MCF 10A (cell line): ENCODE measurements around the gene ACACA. TPM values are rescaled to one million over a fixed set of nuclear protein-coding genes. Genes with fewer than 3 reads are reported as not detected.

Source experiments
- BruUV-seq: library from RNA; stranded (reverse); fragments of 400-500 nt; replicated peaks from 2 replicates; lab custom pipeline; 2021; lab: Mats Ljungman, UMichigan
- CTCF ChIA-PET: fragments of 300-600 bp; sonication (Branson Sonifier 250); formaldehyde crosslinking; extraction: SDS; loops from one replicate; lab custom pipeline; 2021; ENCODE audit warnings: antibody characterized with exemption, inconsistent platforms; lab: Yijun Ruan, JAX
- POLR2A ChIA-PET: fragments of 300-600, 350-650 bp; sonication (Branson Sonifier 250); formaldehyde crosslinking; extraction: SDS; loops from one replicate; lab custom pipeline; 2020; ENCODE audit warnings: antibody characterized with exemption, inconsistent platforms; lab: Yijun Ruan, JAX
- DNase-seq: peaks from one replicate; pipeline ENCODE4 v3.0.0-alpha.2; 2018; ENCODE audit not compliant: unreplicated experiment
- H3K27ac Mint-ChIP-seq: one replicate; pipeline ENCODE4 v1.8.0; 2022; ENCODE audit warnings: mild to moderate bottlenecking, low read depth, mixed read lengths; ENCODE audit not compliant: unreplicated experiment
- H3K27me3 Mint-ChIP-seq: one replicate; pipeline ENCODE4 v1.8.0; 2022; ENCODE audit warnings: mixed read lengths; ENCODE audit not compliant: insufficient read depth, unreplicated experiment
- H3K36me3 Mint-ChIP-seq: one replicate; pipeline ENCODE4 v1.8.0; 2022; ENCODE audit warnings: mild to moderate bottlenecking, moderate library complexity, mixed read lengths; ENCODE audit not compliant: insufficient read depth, unreplicated experiment
- H3K4me1 Mint-ChIP-seq: one replicate; pipeline ENCODE4 v1.8.0; 2022; ENCODE audit warnings: mixed read lengths; ENCODE audit not compliant: insufficient read depth, unreplicated experiment
- H3K4me3 Mint-ChIP-seq: one replicate; pipeline ENCODE4 v1.8.0; 2022; ENCODE audit warnings: mild to moderate bottlenecking, moderate library complexity, mixed read lengths; ENCODE audit not compliant: unreplicated experiment
- H3K9me3 Mint-ChIP-seq: one replicate; pipeline ENCODE4 v1.8.0; 2022; ENCODE audit warnings: mixed read lengths; ENCODE audit not compliant: unreplicated experiment
- CTCF ChIP-seq: fragments of 200-600 bp; IDR thresholded peaks from one replicate; pipeline ENCODE4 v1.8.0; 2022; ENCODE audit warnings: antibody characterized with exemption, mild to moderate bottlenecking; ENCODE audit not compliant: unreplicated experiment
- intact Hi-C: fragments of 100-400 bp; cut with micrococcal nuclease; formaldehyde crosslinking; loops from 2 replicates; pipeline ENCODE4 v1.14.1; 2022
- total RNA-seq: library from RNA; stranded (reverse); gene quantifications from 2 replicates; pipeline ENCODE4 v1.2.3, GENCODE V29; 2022

The ACACA gene
- total RNA-seq, 1 experiment from 2014 or later, result 100 TPM

GRCh38 chr17:37432671-37433070 is 26.0 kb upstream of the ACACA start:
- POLR2A ChIA-PET, result interaction anchor here (1.4 to 9.3 kb wide), 2 partner anchors 25 to 59 kb away, joined by 4 to 111 read pairs; partner anchors contain the start of genes ACACA and TADA2A
- no peak overlapping the region for H3K27ac Mint-ChIP-seq
- H3K4me3 Mint-ChIP-seq, result no peak overlapping the region
- CTCF ChIA-PET, result interaction anchor here (0.9 kb wide), 1 partner anchor 14 kb away, joined by 4 read pairs; no protein-coding TSS in a partner anchor
- intact Hi-C loops, result no loop called here
- H3K4me1 Mint-ChIP-seq, result peaks cover 10% of the 10 kb centered on the region
- H3K9me3 Mint-ChIP-seq, result no peaks in the 10 kb centered on the region
- H3K27me3 Mint-ChIP-seq, result no peaks in the 10 kb centered on the region
- DNase-seq, result no peak
- peaks cover 48% of the 10 kb centered on the region for H3K36me3 Mint-ChIP-seq
- no peak for TF ChIP-seq CTCF
- BruUV-seq, result no TSS peak

- POLR2A ChIA-PET, result interaction anchor here (0.8 to 9.3 kb wide), 22 partner anchors 9 to 162 kb away, joined by 3 to 130 read pairs (median 5); partner anchors contain the start of genes ACACA, DUSP14 and TADA2A
- no TSS peak for BruUV-seq
- CTCF ChIA-PET, result interaction anchor here (0.5 to 1.4 kb wide), 10 partner anchors 9 to 116 kb away, joined by 3 to 5 read pairs (median 4); no protein-coding TSS in a partner anchor
- DNase-seq, result peak; percentile 59
- Mint-ChIP-seq H3K36me3 (peaks cover 51% of the 10 kb centered on the region), H3K4me1 (peaks cover 10% of the 10 kb centered on the region), H3K27me3 (no peaks in the 10 kb centered on the region), H3K9me3 (no peaks in the 10 kb centered on the region), H3K4me3 (peak overlapping the region; percentile 17), H3K27ac (peak overlapping the region; percentile 88)
- intact Hi-C loops, result no loop called here
- TF ChIP-seq CTCF, result no peak
Measured at GRCh38 chr17:37430051-37430627, 23.5 kb upstream of the ACACA start.

GRCh38 chr17:37429453-37429852 is 22.8 kb upstream of the ACACA start:
- BruUV-seq, result no TSS peak
- CTCF ChIA-PET, result interaction anchor here (0.6 to 1.4 kb wide), 4 partner anchors 9 to 21 kb away, joined by 3 to 5 read pairs (median 4); no protein-coding TSS in a partner anchor

More at GRCh38 chr17:37429453-37429852, 22.8 kb upstream of the ACACA start:
- Mint-ChIP-seq H3K4me3 (no peak overlapping the region), H3K36me3 (peaks cover 58% of the 10 kb centered on the region), H3K4me1 (peaks cover 10% of the 10 kb centered on the region), H3K27ac (peak overlapping the region; percentile 88), H3K9me3 (no peaks in the 10 kb centered on the region), H3K27me3 (no peaks in the 10 kb centered on the region)
- intact Hi-C loops, result no loop called here
- no peak for DNase-seq
- no peak for TF ChIP-seq CTCF
- POLR2A ChIA-PET, result interaction anchor here (0.8 to 9.3 kb wide), 18 partner anchors 9 to 141 kb away, joined by 3 to 130 read pairs (median 8); partner anchors contain the start of genes ACACA, DUSP14 and TADA2A
